ENCODE results near the gene SERPINH1. TPM values are rescaled to one million over a fixed set of nuclear protein-coding genes. Genes with fewer than 3 reads are reported as not detected.
A peak's percentile ranks its signal among the peaks of the same experiment; 100 is the strongest.
"Not testable (repeated sequence)": the region's sequence is repeated elsewhere in the genome, so short reads cannot be mapped to it uniquely, and the experiment has no call there.

The SERPINH1 gene
- total and polyA plus RNA-seq, 7 donors, result 11.6 to 43.3 (median 28.8) TPM

GRCh38 chr11:75582895-75583717 is 21.1 kb downstream of the SERPINH1 start:
- peak; percentile 43 for TF ChIP-seq CTCF (IDR thresholded peaks at IDR 0.05)
- DNase-seq (peak; percentile 77 to 85), ATAC-seq (peak; percentile 71 to 95 (median 86))
- Histone ChIP-seq H3K27ac (peak overlapping the region; percentile 88), H3K27me3 (ENCODE audit: insufficient read depth in 3 of 3, low read length in 2 of 3) (no peaks in the 10 kb centered on the region), H3K4me3 (peak overlapping the region; percentile 82), H3K9me3 (no peaks in the 10 kb centered on the region), H3K36me3 (ENCODE audit: insufficient read depth in 1 of 2, low read depth in 1 of 2) (no peaks in the 10 kb centered on the region), H3K4me1 (peaks cover 6% of the 10 kb centered on the region)
- intact Hi-C loops (cut with DNase I), result loop anchor here in 1 of 2 donors (5.0 kb wide), 1 partner anchor 36 kb away; no protein-coding TSS in a partner anchor
- 1 to 2% (median 2%) methylated on average over 47 to 68 of the region's 68 CpGs for WGBS, 3 donors

- H3K36me3 ChIP-seq (ENCODE audit: insufficient read depth in 1 of 2, low read depth in 1 of 2), result no peaks in the 10 kb centered on the region
- no peaks in the 10 kb centered on the region for H3K9me3 ChIP-seq
- DNase-seq (peak; percentile 75 to 85), ATAC-seq (peak; percentile 50 to 70 (median 62))
- no peaks in the 10 kb centered on the region for H3K27me3 ChIP-seq (ENCODE audit: insufficient read depth in 3 of 3, low read length in 2 of 3)
- peak overlapping the region; percentile 82 for H3K4me3 ChIP-seq
- peaks cover 6% of the 10 kb centered on the region for H3K4me1 ChIP-seq
- no peak for TF ChIP-seq CTCF (IDR thresholded peaks at IDR 0.05)
- H3K27ac ChIP-seq, result peak overlapping the region; percentile 88
- intact Hi-C loops (cut with DNase I), result loop anchor here in 1 of 2 donors (5.0 kb wide), 1 partner anchor 37 kb away; no protein-coding TSS in a partner anchor
- 21 to 43% (median 25%) methylated on average over 34 to 42 of the region's 42 CpGs for WGBS, 3 donors
Measured at GRCh38 chr11:75583718-75584658, 21.9 kb downstream of the SERPINH1 start.

GRCh38 chr11:75584659-75585292 is 22.7 kb downstream of the SERPINH1 start:
- intact Hi-C loops (cut with DNase I), result loop anchor here in 1 of 2 donors (5.0 kb wide), 1 partner anchor 37 kb away; no protein-coding TSS in a partner anchor
- ATAC-seq; DNase-seq; H3K36me3 ChIP-seq (ENCODE audit: insufficient read depth in 1 of 2, low read depth in 1 of 2); H3K4me1 ChIP-seq; H3K27me3 ChIP-seq (ENCODE audit: insufficient read depth in 3 of 3, low read length in 2 of 3); H3K9me3 ChIP-seq: not testable (repeated sequence)
- peak overlapping the region; percentile 88 for H3K27ac ChIP-seq
- H3K4me3 ChIP-seq, result peak overlapping the region; percentile 82
- 86 to 95% (median 86%) methylated on average over 12 of the region's 12 CpGs for WGBS, 3 donors

- H3K36me3 ChIP-seq (ENCODE audit: insufficient read depth in 1 of 2, low read depth in 1 of 2), result no peaks in the 10 kb centered on the region
- DNase-seq (no peak), ATAC-seq (no peak)
- H3K4me1 ChIP-seq, result peaks cover 6% of the 10 kb centered on the region
- WGBS, 3 donors, result 82 to 87% (median 86%) methylated on average over 8 of the region's 8 CpGs
- no peaks in the 10 kb centered on the region for H3K9me3 ChIP-seq
- no peak overlapping the region for H3K27ac ChIP-seq
- intact Hi-C loops (cut with DNase I), result no loop called here
- H3K4me3 ChIP-seq, result no peak overlapping the region
- TF ChIP-seq CTCF (IDR thresholded peaks at IDR 0.05), result no peak
- H3K27me3 ChIP-seq (ENCODE audit: insufficient read depth in 3 of 3, low read length in 2 of 3), result no peaks in the 10 kb centered on the region
Measured at GRCh38 chr11:75585293-75585670, 23.2 kb downstream of the SERPINH1 start.

Data from psoas muscle (tissue), 8 donors.